Spleen (tissue), 7 donors: Measurements from ENCODE around the gene DUSP5.

Source experiments
- POLR2A ChIP-seq, 3 donors: fragments of 450-650 bp; IDR thresholded peaks; one replicate each; pipeline ENCODE4 v1.5.1; 2017; ENCODE audit warnings: antibody characterized with exemption in 3 of 3, mild to moderate bottlenecking in 1 of 3
- POLR2AphosphoS5 ChIP-seq, 3 donors: sonication (generic); formaldehyde crosslinking; IDR thresholded peaks; one replicate each; pipeline ENCODE4 v1.5.1; 2017; ENCODE audit warnings: antibody characterized with exemption in 3 of 3
- TF ChIP-seq, protein P1 (sequence below), 11 experiments: fragments of 200-600 bp in 7 of 11; fragments of 450-650 bp in 4 of 11; sonication (generic) in 4 of 11; IDR thresholded peaks in 8 of 11; conservative IDR thresholded peaks in 3 of 11; 1 replicate in 7 of 11; 2 replicates in 4 of 11; pipeline versions ENCODE4 v1.4.0 to v1.8.0; 2016 to 2021; ENCODE audit warnings: antibody characterized with exemption in 11 of 11, inconsistent platforms in 4 of 11, mild to moderate bottlenecking in 1 of 11
- donor health status: DM: no; HTN: no; CAD: no; lungs with moderate emphysema.
- donor health status: DM: no; HTN: no; CAD: no.
- donor health status: DM: no; HTN: no; CAD: no.

DNA sequence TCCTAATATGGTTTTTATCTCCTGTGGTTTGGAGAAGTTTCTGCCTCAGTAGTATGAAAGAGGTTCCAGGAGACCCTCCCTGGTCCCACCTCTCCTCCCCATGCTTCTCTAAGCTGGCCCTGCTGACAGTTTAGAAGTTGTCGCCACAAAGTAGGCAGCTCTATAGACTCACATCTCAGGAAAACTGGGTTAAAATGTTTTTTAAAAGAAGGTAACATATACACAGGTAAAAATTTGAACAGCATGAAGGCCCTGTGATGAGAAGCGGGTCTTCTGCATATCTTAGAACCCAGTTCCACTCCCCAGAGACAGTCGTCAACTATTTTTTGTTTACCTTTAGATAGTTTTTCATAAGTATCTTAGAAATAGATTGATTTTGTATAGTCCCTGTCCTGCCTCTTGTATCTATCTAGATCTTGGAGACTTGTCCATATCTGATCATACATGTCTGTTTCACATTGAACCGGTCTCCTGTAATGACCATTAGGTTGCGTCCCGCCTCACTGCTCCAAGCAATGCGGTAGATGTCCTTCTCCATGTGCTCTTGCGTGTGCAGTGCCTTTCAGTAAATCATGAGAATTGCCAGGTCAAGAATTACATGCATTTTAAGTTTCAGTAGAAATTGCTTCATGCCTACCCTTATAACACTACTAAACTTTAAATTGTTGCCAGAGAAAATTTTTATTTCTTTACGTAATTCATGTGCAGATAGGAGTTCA is 2.2 kb downstream of the DUSP5 start:
- TF ChIP-seq, protein P1, sequence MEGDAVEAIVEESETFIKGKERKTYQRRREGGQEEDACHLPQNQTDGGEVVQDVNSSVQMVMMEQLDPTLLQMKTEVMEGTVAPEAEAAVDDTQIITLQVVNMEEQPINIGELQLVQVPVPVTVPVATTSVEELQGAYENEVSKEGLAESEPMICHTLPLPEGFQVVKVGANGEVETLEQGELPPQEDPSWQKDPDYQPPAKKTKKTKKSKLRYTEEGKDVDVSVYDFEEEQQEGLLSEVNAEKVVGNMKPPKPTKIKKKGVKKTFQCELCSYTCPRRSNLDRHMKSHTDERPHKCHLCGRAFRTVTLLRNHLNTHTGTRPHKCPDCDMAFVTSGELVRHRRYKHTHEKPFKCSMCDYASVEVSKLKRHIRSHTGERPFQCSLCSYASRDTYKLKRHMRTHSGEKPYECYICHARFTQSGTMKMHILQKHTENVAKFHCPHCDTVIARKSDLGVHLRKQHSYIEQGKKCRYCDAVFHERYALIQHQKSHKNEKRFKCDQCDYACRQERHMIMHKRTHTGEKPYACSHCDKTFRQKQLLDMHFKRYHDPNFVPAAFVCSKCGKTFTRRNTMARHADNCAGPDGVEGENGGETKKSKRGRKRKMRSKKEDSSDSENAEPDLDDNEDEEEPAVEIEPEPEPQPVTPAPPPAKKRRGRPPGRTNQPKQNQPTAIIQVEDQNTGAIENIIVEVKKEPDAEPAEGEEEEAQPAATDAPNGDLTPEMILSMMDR (IDR thresholded peaks at IDR 0.05 in 8 of 11, conservative IDR thresholded peaks at IDR 0.05 in 3 of 11) = no peak
- TF ChIP-seq POLR2A (IDR thresholded peaks at IDR 0.05) (no peak), POLR2AphosphoS5 (IDR thresholded peaks at IDR 0.05) (no peak)
